Keratinocyte (primary cell): ENCODE measurements around the gene DHRS4.

Experiments
- EZH2 ChIP-seq: IDR thresholded peaks from one replicate; pipeline ENCODE4 v1.6.1; 2012; ENCODE audit warnings: inconsistent platforms, mild to moderate bottlenecking, low read length, moderate library complexity
- TF ChIP-seq, protein P1 (sequence below), 3 experiments: IDR thresholded peaks in 1 of 3; conservative IDR thresholded peaks in 1 of 3; optimal IDR thresholded peaks in 1 of 3; 2 replicates in 2 of 3; 3 replicates in 1 of 3; pipeline versions ENCODE3 to v1.5.1; 2011; ENCODE audit warnings: low read length in 3 of 3, mild to moderate bottlenecking in 3 of 3, moderate library complexity in 2 of 3, control low read depth in 1 of 3, inconsistent platforms in 1 of 3; ENCODE audit not compliant: insufficient read depth in 2 of 3; ENCODE audit errors: extremely low read depth in 1 of 3

DNA sequence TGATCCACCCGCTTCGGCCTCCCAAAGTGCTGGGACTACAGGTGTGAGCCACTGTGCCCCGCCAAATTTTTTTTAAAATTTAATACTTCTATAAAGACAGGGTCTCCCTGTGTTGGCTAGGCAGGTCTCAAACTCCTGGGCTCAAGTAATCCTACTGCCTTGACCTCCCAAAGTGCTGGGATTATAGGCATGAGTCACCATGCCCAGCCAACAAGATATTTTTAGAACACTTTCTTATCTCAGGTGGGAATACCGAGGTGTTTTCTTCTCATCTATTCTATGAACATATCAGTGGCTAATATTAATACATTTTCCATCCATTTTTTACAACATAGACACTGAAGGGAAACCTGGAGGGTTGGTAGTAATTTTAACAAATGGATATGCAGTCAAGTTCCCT, 38.0 kb upstream of the DHRS4 start:
- TF ChIP-seq, protein P1, sequence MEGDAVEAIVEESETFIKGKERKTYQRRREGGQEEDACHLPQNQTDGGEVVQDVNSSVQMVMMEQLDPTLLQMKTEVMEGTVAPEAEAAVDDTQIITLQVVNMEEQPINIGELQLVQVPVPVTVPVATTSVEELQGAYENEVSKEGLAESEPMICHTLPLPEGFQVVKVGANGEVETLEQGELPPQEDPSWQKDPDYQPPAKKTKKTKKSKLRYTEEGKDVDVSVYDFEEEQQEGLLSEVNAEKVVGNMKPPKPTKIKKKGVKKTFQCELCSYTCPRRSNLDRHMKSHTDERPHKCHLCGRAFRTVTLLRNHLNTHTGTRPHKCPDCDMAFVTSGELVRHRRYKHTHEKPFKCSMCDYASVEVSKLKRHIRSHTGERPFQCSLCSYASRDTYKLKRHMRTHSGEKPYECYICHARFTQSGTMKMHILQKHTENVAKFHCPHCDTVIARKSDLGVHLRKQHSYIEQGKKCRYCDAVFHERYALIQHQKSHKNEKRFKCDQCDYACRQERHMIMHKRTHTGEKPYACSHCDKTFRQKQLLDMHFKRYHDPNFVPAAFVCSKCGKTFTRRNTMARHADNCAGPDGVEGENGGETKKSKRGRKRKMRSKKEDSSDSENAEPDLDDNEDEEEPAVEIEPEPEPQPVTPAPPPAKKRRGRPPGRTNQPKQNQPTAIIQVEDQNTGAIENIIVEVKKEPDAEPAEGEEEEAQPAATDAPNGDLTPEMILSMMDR (optimal IDR thresholded peaks at IDR 0.05 in 1 of 3, IDR thresholded peaks at IDR 0.05 in 1 of 3, conservative IDR thresholded peaks at IDR 0.05 in 1 of 3; ENCODE audit: extremely low read depth in 1 of 3, insufficient read depth in 2 of 3, low read length in 3 of 3), result no peak
- TF ChIP-seq EZH2, result no peak
